Gastrocnemius medialis (tissue), 4 donors: ENCODE measurements around the gene FLG2.

Experiments
- CTCF ChIP-seq, 5 experiments: fragments of 450-650 bp in 3 of 5; fragments of 200-600 bp in 2 of 5; sonication (generic) in 2 of 5; IDR thresholded peaks in 4 of 5; conservative IDR thresholded peaks in 1 of 5; 1 replicate in 4 of 5; 2 replicates in 1 of 5; pipeline ENCODE4 v1.5.1; 2016 to 2019; ENCODE audit warnings: antibody characterized with exemption in 5 of 5, mild to moderate bottlenecking in 3 of 5, moderate library complexity in 3 of 5
- POLR2A ChIP-seq, 2 donors: fragments of 450-650 bp; IDR thresholded peaks; one replicate each; pipeline ENCODE4 v1.6.1; 2017; ENCODE audit warnings: antibody characterized with exemption in 2 of 2, mild to moderate bottlenecking in 2 of 2, moderate library complexity in 2 of 2

- TF ChIP-seq CTCF (IDR thresholded peaks at IDR 0.05 in 4 of 5, conservative IDR thresholded peaks at IDR 0.05 in 1 of 5) (no peak), POLR2A (IDR thresholded peaks at IDR 0.05) (no peak)
These were observed 37.7 kb upstream of the FLG2 start for GRCh38 chr1:152397474-152397873.
